NCI-H69 (cell line): ENCODE data around the gene SOCS1.
"Not testable (repeated sequence)": the region's sequence is repeated elsewhere in the genome, so short reads cannot be mapped to it uniquely, and the experiment has no call there.

ENCODE experiments used
- DNase-seq: peaks from one replicate; lab custom pipeline; 2025; lab: John Stamatoyannopoulos, UW

Gene SOCS1

DNA sequence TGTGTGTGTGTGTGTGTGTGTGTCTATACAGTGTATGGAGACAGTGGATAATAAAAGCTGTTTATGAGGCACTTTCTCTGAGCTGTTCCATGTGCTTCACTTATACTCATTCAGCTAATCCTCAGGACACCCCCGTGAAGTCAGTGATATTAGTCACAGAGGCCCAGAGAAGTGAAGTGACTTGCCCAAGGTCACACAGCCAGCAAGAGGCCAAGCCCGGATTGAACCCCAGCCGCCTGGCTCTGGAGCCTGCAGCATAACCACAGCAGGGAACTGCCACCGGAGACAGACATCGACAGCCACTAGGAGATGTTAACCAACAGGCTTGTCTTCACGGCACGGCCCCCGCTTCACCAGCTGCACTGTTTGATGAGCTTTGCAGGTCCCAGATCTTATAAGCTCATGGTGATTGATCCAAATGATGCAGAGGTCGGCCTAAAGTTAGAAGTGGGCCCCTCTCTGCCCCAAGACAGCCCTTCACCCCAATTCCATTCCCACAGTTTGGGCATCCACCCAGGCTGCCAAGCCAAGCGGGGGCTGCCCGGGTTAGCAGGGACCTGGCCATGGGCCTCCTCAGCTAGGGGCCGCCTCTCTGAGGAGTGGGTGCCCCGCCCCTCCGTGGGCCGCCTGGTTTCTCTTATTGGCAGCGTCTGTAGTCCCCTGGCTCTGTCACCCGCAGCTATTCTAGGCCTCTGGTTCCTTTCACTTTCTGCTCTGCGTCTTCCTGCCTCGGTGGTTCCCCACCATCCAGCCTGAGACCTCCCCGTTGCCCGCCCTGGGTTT, 30.9 kb downstream of the SOCS1 start:
- DNase-seq, result no peak

DNA sequence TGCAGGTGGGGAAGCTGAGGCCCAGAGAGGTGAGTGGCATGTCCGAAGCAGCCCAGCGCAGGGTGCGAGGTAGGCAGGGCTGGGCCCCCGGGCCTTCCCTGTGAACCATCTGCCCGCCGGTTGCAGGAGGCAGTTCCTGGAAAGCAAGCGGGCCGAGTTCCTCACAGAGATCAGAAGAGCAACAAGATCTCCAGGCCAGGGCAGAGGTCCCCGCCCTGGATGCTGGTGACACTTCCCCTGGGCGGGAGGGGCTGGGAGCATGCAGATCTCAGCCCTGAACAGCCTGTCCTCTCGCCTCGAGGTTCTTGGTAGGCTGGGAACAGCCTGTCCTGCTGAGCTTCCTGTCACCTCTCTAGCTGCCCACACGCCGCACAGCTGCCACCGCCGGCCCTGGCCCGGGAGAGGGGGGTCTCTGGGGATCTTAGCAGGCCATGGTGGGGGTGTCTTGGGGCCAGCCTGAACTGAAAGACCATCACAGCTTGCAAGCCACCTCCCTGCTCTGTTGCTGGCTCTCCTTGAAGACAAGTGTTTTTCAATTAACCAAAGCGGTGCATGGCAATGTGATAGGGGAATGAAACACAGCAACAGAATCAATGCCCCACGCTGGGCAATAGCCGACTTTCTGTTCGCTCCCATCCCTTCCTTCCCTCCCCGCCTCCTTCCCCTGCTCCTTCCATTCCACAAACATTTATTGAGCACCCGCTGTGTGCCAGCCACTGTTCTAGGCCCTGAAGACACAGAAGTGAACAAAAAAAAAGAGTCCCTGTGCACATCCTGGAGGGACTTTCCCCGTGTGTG, 31.7 kb downstream of the SOCS1 start:
- peak; percentile 45 for DNase-seq

DNA sequence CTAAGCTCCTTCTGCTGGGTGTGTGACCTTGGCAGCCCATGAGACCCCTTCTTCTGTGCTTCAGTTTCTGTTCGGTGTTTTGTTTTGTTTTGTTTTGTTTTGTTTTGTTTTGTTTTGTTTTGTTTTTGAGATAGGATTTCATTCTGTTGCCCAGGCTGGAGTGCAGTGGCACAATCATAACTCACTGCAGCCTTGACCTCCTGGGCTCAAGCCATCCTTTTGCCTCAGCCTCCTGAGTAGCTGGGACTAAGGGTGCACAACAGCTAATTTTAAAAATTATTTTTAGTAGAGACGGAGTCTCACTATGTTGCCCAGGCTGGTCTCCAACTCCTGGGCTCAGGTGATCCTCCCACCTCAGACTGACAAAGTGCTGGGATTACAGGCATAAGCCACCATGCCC, 35.5 kb downstream of the SOCS1 start:
- not testable (repeated sequence) for DNase-seq

DNA sequence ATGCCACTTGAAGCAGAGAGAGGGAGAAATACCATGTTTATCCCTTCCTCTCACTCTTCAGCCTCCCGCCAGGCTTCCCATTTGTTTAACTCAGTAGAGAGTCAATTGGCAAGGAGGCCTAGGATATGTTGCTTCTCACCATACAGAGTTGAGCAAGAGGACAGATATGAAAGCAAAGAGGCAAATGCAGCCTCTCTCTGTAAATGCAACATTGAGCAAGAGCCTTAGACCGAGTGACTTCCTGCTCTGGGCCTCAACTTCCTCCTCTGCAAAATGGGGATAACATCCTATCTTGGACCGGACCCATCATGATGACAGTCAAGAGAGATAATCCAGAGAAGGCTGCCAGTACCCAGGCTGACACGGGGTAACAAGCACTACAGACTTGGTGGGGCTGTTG, 36.8 kb downstream of the SOCS1 start:
- no peak for DNase-seq

DNA sequence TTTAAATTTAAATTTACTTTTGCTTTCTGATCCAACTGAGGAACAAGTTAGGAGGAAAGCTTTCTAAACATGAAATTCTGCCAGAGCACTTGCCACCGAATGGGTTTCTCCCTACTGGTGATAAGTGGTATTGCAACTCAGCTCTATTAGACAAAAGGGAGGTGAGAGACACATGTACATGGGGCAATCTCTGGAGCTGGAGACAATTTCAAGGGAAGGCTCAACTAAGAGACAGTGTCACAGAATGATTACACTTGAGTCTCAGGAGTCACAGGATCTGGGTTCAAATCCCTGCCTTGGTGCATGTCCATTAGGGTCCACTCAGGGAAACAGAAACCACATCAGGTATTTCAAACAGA, 37.4 kb downstream of the SOCS1 start:
- peak; percentile 76 for DNase-seq

DNA sequence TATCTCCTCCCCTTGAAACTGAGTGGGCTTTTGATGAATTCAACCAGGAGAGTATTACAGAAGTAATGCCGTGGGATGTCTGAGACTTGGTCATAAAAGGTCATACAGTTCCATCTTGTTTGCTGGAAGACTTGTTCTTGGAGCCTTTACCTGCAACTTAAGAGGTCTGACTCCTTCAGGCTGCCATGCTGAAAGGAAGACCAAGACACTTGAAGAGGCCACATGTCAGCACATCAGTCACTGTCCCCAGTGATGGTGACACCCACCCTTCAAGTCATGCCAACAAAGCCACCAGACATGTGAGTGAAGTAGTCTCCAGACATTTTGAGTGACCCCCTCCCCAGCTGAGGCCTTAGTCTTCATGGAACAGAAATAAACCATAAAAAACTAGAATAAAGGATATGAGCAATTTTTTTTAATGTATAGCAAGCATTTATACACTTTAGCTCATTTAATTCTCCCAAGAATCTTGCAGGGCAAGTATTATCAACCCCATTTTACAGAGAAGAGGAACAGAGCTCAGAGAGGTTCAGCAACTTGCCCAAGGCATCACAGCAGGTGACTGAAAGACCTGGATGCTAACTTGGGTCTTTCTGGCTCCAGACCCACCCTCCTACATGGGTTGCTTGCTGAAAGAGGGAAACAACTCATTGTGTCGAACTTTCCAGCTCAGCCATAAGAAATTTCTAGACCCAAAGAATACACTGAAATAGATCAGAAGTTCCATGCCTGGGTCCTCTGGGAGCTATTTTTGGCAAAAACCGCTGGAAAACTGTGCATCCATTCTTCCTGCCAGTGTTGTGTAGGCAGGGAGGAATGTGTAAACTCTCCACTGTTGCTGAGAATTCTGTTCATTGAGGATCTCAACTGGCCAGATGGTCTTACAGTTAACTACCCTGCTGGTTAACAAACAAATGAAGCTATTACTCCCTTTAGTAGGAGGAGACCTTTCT, 38.1 kb downstream of the SOCS1 start:
- no peak for DNase-seq

DNA sequence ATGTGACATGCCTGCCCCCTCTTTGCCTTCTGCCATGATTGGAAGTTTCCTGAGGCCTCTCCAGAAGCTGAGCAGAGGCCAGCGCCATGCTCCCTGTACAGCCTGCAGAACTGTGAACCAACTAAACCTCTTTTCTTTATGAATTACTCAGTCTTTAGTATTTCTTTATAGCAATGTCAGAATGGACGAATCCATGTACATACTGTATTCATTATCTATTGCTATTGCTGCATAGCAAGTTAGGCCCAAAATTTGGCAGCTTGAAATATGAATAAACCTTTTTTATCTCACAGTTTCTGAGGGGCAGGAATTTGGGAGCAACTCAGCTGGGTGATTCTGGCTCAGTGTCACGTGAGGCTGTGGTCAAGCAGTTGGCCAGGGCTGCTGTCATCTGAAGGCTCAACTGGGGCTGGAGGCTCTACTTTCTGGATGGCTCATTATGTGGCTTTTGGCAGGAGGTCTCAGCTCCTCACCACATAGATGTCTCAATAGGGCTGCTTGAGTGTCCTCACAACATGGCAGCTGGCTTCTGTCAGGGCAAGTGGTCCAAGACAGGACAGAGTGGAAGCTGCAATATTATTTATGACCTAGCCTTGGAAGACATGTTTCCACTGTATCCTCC, 40.0 kb downstream of the SOCS1 start:
- DNase-seq, result no peak

DNA sequence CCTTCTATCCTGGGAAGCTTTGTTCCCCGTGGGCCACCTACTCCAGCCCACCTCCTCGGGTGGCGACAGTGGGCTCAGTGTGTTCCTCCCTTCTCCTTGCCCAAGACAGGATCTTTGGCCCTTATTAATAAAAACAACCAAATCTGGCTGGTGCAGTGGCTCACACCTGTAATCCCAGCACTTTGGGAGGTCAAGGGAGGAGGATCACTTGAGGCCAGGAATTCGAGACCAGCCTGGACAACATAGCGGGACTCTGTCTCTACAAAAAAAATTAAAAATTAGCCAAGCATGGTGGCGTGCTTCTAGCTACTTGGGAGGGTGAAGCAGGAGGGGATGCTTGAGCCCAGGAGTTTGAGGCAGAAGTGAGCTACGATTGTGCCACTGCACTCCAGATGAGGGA, 42.2 kb downstream of the SOCS1 start:
- no peak for DNase-seq

DNA sequence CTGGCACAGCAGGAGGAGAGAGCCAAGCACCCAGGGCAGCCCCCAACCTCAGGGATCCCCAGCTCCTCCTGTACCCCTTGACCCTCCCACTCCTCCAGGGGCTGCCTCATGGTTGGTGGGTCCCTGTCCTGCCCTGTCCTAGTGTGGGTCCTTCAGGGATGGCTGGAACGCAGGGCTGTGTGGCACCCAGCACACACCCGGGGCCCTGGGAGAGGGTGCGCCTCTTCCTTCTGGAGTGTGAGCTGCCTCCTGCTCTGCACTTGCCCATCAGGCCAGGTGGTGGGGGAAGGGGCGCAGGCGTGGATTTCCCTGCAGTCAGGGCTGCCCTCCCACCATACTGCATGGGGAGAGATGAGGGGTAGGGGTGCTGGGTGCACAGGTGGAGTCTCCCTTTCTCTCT, 42.6 kb downstream of the SOCS1 start:
- no peak for DNase-seq

DNA sequence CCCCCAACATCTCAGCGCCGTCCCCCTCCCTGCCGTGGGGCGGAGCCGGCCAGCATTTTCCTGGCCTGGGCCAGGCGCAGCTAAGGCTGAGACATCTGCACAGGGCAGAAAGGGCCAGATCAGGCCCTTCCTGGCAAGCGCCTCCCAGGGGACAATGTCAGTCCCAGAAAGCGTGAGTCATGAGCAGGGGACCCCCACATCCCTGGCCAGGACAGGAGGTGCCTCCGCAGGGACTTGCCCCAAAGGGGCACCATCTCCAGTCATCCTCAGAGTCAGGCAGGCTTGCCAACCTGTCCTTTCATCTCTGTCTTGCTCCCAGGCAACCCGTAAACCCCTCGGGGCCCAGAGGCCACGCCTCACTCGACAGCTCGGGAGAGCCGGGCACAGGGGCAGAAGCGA, 43.2 kb downstream of the SOCS1 start:
- peak; percentile 60 for DNase-seq

DNA sequence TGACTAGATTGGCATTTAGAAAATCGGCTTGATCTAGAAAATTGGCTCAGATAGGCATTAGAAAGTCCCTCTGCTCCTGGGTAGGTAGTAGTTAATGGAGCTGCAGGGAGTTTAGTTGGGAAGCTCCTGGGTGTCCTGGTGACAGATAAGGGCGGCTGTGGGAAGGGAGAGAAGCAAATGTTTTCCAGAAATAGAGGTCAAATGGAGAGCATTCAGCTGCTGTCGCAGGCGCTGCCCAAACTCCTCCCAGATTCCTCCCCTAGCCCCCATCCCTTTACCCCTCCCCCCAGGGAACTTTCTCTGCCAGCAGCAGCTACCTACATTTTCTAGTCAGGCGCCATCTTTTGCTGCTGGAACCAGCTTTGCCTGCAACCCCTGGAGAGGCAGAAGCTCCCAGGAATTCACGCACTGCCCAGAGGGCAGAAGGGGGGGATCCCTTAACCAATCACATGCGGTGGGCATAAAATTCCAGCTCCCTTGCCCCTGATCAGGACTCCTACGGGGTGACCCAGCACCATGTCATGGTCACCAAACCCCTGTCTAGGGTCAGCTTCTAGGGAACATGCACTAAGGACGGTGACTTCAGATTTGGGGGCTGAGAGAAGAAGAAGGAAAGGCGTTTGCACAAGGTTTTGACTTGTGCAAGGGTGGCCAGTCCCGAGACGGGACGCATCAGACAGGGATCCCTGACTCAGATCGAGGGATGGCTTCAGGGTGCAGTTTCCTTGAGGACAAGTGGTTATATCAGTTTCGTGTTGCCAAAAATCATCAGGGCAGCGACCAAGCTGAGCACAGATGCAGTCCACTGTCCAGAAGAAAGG, 43.8 kb downstream of the SOCS1 start:
- DNase-seq, result no peak

DNA sequence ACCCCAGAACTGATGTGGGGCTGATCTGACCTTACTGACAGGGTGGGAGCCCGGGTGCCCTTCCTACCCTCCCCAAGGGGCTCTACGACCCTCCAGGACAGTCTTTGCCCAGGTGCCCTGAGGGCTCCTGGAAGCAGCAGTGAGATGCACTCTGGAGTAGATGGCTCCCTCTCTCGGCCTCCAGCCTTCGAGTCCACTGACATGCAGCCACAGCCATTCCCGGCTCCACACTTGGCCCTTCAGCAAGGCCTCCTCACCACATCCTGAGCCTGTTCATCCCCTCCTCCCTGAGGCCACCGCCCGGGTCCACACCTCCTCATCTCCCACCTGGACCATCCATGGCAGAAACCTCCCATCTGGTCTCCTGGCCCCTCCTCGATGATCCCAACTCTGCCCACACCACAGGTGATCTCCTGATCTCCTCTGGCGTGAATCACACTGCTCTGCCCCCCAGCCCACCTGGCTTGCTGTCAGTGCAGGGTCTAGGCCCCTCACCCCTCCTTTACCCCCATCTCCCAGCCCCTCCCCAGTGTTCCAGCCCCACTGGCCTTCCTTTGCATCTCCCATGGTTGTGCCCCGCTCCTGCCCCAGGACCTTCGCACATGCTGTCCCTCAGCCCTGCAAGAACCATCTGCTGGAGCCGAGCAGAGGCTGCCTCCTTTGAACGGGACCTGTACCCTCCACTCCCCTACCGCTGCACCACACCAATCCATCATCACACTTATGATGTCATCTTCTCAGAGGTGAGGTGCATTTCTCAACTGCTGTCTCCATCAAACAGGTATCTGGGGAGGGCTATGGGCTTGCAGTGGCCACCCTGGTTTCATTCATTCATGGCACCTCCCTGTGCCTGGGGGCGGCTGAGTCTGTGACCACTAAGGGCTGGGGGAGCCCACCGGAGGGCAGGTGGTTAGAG, 44.7 kb downstream of the SOCS1 start:
- DNase-seq, result no peak

DNA sequence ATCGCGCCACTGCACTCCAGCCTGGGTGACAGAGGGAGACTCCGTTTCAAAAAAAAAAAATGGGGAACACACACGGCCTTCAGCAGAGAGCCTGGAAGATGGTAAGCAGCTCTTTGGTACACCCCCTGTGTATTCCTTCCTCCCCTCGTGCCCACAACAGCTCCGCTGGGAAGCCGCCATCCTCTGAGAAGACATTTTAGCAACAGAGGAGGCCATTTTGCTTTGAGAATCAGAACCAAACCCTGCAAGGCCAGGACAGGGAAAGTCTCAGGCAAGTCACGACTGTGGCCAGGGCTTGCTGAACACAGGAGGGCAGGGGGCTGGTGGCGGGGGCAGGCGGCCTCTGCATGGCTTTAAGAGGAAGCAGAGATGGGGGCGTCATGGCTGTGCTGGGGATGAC, 45.7 kb downstream of the SOCS1 start:
- DNase-seq, result no peak

DNA sequence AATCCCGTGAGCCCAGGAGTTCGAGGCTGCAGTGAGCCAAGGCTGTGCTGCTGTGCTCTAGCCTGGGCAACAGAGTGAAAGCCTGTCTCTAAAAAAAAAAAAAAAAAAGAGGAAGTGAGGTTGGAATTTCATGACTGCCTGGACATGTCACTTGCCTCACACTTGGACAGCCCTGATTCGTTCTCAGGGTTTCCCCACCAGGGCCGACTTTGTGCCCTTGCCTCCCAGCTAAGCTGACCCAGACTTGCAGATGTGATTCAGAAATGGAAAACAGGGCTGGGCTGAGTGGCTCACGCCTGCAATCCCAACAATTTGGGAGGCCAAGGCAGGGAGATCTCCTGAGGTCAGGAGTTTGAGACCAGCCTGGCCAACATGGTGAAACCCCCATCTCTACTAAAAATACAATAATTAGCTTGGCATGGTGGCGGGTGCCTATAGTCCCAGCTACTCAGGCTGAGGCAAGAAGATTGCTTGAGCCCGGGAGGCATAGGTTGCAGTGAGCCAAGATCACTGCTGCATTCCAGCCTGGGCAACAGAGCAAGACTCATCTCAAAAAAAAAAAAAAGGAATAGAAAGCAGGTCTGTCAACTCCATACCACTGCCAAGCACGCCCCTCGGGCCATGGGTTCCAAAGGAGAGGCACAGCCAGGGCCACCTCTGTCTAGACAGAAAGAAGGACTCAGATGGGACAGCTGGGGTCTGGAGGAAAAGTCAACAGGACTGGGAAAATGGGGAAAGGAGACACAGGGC, 46.9 kb downstream of the SOCS1 start:
- no peak for DNase-seq

DNA sequence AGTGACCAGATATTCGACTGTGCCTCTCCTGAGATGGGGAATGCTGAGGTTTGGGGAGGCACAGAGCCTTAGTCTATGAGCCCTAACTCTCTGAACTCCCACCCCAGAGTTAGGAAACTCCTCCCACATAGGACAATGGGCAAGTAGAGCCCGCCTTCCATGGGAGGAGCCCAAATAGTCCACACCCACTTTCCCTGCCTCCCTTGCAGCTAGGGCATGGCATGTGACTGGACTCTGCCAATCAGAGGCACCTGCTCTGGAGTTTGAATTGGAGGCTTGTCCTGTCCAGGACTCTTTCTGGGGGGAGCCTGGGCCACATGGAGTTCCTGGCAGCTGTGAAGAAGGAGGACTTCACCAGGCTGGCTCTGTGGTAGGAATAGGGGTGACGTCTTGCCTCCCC, 48.4 kb downstream of the SOCS1 start:
- DNase-seq, result no peak

DNA sequence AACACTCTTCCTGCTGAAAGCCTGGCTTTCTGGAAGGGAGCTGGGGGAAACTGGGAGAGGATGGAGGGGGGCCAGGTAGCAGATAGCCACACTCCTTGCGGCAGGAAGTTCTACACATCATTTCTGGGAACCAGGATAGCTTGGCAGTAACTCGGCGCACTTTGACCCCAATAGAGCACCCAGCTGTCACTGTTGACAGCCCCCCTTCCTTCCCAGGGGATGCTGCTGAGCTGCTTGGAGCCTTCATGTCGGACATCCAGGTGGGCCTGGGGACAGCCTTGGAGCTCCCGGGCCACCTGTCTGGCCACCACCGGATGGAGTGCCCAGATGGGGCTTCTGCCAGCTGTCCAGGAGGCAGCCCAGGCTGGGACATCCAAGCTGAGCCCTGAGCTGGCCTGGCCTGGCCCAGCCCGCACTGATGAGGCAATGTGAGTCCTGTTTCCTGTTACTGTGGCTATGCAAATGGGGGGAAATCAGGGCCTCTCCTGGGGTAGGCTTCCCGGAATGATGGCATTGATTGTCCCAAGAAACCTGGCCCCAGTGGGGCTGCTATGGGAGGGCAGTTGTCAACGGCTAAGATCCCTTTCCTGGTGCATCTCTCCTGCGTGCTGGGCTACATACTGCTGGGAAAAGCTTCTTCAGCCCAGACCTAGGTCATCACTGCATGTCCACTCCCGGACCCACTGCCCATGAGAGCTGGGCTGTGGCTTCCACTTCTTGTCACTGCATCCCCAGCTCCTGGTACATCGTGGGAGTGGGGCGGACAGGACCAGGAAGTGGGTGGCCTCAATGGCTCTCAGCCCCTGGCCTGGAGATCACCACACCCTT, 50.0 kb downstream of the SOCS1 start:
- peak; percentile 35 for DNase-seq

DNA sequence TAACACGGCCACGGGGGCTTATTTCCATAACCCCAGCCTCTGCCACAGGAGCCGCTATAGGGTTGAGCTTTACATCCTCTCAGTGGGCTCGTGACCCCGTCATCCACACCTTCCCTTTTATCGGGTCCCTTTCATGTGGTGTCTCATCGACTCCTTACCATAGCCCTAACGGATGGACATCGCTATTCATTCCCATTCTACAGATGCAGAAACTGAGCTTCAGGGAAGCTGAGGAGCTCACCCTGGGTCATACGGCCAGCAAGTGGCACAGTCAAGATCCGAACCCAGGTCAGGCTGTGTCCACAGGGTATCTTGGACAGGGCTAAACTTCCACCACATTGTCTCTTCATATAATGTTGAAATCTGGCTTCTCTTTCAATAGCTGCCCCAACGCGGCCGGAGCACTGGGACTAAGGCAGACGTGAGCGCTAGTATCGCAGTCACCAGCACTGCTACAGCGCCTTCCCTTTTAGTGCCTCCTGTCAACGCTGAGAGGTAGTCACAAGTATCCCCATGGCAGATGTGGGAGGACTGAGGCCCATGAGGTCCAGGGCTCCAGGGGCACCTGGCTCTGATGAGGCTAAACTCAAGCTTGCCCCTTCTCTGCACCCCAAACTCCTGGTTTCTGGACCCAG, 50.8 kb downstream of the SOCS1 start:
- peak; percentile 20 for DNase-seq

DNA sequence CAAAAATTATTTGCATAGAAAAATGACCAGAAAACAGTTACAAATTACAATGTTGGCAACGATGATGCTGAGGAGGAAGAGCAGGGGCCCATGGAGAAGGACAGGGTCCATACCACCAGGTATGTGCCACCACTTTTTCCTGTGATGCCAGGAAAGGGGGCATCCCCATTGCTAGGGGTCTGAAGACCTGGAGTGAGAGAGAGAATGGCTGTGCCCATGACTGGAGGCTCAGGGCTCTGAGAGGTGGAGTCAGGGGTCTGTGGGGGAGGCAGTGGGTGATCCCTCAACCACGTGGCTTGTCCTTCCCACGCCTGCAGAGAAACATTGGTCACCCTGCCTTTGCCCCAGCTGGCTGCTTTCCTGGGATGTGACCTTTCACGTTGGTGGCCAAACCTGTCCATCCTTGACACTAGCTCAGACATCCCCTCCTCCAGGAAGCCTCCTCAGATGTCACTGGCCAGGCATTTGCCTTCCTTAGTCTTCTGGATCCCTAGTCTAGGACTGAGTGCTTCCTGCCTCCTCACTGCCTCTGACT, 51.4 kb downstream of the SOCS1 start:
- no peak for DNase-seq
